NCI-H526 treated with DMSO at 0.1 percent for 48 hours (cell line): Measurements from ENCODE around the gene MLH3.

Experiments
- DNase-seq: peaks from one replicate; lab custom pipeline; 2025; lab: John Stamatoyannopoulos, UW

Gene MLH3

DNA sequence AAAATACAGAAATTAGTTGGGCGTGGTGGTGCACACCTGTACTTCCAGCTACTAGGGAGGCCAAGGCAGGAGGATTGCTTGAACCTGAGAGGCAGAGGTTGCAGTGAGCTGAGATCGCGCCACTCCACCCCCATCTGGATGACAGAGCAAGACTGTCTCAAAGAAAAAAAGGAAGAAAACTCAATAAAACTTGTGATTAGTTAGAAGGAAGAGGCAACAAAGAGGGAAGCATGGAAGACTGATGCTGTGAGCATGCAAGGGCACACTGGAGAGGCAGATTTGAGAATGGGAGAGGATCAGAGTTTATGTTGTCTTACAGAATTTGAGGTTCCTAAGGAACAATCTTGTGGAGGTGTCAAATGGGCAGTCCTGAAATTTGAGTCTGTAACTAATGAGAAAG lies 15.4 kb upstream of the MLH3 start:
- DNase-seq = no peak

DNA sequence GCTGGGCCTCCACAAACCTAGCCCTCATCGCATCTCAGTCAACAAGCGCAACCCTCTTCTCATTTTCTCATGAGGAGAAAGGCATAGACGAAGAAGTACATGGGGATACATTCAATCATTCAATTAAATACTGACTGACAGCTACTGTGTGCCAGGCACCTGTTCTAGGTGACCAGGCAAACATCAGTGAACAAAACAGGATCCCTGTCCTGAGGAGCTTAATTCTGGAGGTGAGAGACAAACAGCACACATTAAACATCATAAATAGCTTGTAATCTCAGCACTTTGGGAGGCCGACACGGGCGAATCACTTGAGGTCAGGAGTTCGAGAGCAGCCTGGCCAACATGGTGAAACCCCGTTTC lies 12.9 kb upstream of the MLH3 start:
- DNase-seq = no peak

DNA sequence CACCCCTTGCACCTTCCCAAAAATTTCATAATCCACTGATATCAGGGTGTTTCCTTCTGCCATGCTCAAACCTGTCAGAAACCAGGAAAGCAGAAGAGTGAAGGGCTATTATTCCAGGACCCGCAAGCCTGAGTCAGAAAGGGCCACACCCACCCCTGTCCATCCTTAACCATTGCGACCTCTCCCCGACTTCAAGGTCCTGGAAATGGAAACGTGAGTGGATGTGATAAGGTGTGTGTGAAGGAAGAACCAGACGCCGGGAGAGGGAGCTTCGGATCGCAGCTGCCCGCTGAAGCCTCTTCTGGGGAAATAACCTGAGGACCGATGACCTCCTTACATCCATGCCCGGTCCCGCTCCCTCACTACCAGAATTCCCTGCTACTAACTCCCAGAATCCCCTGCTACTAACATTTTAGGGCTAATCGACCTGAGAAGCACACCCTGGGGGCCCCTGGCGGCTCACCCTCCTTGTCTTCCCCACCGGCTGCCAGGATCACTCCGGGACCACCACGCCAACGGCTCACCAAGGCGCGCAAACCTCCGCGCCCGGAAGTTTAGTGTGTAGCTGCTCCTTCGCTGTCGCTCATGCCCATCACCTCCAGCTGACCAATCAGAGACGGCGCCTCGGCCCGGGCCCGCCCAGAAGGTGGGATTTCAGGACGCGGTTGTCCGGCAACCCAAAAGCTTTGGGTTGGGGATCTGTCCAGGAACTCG lies 12.4 kb upstream of the MLH3 start, which contains the start of gene ACYP1:
TSS of gene ACYP1 (minus strand) at position 534 of the 714 bp plus-strand sequence. CDS start at position 63, 471 bp downstream.
- peak; percentile 86 for DNase-seq

DNA sequence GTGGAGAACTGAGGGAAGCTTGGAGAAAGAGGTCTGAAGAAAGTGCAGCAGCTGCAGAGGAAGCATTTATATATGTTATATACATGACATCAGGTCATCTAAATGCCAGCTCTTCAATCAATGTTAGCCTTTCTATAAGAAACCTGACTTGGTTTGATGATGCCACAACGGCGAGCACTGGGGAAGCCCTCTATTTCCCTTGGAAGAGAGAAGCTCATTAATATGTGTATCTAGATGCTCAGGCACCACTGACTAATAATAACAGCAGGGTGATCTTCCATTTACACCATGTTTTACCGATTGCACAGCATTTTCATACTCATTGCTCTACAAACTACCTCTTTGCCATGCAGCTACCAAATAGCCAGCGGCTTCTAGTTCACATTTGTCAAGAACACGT lies 11.7 kb upstream of the MLH3 start:
- no peak for DNase-seq

DNA sequence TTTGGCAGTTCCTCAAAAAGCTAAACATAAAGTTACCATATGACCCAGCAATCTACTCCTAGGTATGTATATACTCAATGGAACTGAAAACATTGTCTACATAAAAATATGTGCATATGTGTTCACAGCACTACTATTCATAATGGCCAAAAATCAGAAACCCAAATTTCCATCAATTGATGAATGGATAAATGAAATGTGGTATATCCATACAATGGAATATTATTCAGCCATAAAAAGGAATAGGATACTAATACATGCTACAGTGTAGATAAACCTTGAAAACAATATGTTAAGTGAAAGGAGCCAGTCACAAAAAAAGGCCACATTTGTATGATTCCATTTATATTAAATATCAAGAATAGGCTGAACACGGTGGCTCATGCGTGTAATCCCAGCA lies 9.2 kb upstream of the MLH3 start:
- no peak for DNase-seq

DNA sequence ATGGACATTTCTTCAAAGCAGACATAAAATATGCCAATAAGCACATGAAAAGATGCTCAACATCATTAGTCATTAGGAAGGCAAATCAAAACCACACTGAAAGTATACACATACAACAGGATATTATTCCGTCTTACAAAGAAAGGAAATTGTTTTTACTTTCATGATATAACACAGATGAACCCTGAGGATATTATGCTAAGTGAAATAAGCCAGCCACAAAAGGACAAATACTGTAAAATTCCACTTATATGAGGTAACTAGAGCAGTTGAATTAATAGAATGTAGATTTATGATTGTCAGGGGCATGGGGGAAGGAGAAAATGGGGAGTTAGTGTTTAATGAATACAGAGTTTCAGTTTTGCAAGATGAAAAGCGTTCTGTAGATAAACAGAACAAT lies 8.4 kb upstream of the MLH3 start:
- DNase-seq = no peak

DNA sequence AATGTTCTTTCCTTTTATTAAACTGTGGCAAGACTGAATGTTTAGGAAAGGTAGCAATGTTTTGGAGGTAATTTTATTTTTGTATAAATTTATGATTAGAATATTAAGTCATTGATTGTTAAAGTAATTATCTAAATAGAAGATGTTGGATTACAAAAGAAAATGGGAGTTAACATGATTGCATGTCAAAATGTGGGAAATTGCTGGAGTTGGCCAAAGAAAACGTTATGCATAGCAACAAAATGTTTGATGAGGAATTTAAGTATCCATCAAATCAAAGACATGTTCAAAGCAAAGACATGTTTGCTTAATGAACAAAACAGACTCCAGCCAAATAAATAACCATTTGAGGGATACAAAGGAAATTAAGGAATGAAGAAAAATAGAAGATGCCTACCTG lies 3.2 kb upstream of the MLH3 start:
- DNase-seq = no peak

DNA sequence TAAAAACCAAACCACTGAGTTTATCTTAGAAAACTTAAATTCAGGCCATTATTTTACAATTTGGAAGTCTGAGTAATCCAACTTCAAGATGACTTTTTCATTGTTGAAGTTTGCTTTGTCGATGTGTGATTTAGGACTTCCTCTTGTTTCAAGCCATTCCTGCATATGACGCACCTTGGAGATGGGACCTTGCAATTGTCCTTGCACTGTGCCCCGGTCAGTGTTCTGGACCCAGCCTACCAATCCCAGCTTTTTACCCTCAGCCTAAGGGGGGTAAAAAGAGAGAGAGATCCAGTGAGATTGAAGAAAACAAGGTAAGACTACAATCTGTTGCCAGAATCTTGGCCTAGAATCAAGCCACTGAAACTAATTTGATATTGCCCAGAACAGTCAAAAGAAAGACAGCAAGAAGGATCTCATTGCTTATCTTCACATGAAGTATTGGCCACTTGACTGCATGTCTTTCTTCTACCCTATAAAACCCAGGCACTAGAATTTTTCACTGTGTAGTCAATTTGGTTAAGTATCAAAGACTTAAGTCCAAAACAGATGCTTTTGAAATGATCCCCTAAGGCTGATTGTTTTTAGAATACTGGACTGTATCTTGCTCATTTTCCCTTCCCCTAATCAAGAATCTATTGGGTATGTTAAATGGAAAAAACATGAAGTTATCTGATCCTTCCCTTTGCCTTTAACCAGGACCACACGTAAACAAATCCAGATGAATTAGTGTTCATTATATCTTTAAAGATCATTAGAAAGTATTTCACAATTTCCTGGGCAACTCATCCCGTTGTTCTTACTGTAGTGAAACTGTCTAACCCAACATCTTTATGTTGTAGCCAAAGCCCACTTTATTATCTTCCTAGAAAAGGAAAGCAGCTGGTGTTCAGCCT lies 2.4 kb upstream of the MLH3 start:
- DNase-seq = no peak

DNA sequence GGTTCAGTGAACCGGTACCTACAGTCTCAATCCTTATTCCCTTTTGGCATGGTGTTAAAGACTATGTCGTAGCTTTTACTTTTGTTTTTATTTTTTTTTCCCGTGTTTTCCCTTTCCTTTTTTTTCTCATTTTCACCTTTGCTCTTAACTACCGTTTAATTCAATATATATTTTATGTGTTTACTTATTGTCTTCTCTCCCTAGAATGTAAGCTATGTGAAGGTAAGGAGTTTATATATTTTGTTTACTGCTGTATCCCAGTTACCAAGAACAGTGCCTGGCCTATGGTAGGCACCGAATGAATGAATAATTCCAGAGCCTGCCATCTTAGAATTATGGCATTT lies 261 bp upstream of the MLH3 start:
- DNase-seq = no peak

DNA sequence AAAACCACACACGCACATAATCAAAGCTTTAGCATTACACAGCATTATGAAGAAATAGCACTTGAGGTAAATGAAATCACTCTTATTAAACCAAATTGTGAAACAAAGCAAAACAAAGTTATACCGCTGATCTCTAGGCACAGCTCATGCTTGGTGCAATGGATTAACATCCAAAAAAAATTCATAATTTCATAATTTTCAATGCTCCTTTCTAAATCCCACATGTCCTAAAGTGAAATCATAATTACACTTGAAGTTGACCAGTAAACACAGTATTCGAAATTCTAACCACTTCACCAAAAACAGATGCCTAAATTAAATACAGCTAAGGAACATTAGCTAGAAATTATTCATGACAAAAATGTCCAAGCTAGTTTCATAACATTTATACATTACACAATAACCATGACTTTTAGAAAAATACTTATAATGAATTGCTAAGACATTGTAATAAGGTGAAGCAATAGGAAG lies 1.5 kb downstream of the MLH3 start:
- no peak for DNase-seq

DNA sequence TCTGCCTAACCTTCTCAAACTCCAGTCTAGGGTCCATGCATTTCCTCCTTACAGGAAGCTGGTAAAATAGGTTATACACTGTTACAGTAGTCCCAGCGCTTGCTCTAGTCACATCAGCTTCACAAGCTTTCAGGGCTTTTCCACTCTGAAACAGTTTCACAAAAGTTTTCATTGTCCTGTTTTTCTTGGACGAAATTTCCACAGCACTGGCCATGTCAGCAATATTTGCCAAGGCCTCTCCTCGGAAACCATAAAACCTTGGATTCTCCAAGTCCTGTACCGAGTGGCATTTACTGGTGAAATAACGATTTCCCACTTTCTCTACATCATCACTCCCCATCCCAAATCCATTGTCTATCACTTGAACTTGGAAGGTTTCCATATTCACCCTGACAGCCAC lies 2.1 kb downstream of the MLH3 start:
- DNase-seq = no peak

DNA sequence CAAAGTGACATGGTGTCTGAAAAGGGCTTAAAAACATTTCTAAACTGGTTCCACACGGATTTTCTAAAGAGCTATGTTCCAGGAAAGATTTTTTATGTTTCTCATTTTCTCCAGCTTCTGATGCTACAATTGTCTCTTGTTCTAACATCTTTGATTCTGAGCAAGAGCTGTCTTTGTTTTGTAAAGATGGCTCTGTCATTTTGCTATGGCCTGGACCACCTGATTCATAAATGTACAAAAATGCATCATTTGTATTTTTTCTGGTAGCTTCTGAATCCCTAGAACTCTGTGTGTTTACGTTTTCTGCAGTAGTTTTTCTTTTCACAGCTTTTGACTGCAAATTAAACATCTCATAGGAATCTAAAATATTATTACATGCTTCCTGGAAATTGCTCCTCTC lies 3.2 kb downstream of the MLH3 start:
- no peak for DNase-seq

DNA sequence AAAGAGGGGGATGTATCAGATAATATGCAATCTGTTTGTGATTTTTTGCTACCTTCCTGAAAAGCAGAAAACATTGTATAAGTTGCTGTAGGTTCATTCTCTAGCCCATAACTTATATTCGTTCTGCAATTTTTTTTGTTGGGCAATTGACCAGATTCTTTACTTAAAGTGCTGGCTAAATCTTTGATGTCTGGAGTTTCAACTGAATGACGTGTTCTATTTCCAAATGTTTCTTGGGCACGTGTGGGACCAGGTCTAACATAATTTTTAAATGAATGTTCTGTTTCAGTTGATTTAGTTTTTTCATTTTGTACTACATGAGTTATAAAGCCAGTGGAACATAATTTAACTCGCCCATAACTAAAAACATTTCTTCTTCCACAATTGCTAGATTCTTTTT lies 3.8 kb downstream of the MLH3 start:
- no peak for DNase-seq

DNA sequence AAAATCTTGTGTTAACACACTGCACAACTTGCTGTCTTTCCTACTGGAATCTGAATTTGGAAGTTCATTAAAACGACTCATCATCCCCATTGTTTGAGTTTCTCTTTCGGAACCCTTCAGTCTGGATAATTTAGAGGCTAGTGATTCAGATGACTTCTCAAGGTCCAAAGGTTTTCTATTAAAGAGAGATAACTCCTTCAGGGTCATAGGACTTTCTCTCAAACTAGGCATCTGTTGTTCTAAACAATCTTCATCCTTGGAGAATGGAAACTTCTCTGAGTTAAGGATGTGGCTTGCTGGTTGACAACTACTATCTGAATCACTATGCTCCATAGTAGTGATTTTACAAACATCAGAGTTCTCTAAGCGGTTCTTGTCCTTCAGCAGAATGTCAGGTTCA lies 4.4 kb downstream of the MLH3 start:
- DNase-seq = no peak

DNA sequence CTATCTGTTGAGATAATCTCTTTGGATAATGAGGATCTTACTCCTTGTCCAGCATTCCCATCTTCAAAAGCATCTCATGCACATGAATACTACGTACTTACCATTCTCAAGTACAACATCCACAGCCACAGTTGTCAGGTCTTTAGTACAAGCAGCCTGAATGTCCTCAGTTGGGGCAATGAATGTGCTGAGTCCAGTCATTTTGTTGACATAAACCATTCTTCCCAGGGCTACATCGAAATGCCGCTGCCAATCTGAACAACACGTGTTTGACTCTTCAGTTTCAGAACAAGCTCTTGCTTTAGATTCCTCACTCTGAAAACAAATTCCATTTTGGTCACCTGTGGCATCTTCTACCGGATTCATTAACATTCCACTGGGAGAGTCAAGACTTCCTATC lies 5.0 kb downstream of the MLH3 start:
- no peak for DNase-seq

DNA sequence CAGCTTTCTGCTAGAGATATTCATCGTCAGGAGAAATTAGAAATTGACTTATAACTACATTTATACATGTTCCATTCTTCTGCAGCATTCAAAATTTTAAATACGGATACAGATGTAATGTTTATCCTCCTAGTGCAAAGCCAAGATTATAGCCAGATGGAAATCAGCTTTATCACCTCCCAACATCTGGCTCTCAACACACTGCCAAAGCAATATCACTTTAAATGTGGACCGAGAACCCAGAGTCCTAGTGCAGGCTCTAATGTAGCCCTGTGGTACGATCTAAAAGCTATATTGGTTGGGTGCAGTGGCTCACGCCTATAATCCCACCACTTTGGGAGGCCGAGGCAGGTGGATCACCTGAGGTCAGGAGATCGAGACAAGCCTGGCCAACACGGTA lies 6.5 kb downstream of the MLH3 start:
- DNase-seq = no peak

DNA sequence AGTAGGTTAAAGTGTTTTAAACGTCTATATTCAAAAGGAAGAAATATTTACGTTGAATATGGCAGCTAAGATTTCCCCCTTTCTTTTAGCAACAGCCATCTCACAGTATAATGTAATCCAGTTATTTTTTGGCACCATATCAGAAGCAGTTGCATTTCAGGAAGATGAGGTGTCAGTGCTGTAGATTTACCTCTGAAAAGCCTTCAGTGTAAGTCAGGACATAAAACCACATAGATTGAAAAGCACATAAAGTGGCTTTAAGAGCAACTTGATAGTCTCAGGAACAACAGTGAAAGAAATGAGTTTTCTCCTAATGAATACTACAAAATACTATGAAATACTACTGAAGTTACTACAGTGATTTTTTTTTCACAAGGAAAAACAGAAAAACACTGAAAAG lies 6.9 kb downstream of the MLH3 start:
- DNase-seq = no peak

DNA sequence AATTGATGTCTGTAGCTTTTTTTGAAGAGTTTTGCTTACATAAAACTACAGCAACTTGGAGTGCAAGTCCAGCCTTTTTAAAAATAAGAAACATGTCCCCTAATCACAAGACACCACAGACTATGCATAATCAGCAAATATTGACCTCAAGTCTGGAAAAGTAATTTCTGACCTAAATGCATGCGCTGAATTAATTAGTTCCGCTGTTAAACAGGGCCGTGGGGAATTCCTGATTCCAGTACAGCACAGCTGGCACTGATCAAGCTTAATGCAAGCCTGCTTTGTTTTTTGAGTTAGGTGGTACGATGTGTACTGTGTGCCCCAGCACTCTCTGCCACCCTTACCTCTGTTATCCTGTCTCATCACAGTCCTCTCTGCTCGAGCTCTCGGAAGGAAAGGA lies 9.2 kb downstream of the MLH3 start:
- DNase-seq = no peak

DNA sequence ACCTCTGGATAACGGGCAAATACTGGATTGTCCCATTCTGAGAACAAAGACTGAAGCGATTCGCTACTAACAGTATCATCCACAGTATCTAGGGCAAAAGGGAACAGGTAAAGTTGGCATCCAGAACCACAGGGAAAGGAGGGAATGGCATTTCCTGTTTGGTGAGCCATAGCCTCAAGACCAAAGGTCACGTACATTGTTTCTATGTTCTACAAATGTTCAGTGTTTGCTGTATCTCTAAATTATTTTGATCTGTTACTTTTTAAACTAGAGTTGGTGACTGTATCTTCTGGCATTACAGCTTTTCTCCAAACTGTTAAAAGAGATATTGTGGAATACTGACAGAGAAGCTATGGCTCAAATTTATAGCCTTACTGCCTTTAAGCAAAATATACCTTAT lies 9.7 kb downstream of the MLH3 start:
- no peak for DNase-seq

DNA sequence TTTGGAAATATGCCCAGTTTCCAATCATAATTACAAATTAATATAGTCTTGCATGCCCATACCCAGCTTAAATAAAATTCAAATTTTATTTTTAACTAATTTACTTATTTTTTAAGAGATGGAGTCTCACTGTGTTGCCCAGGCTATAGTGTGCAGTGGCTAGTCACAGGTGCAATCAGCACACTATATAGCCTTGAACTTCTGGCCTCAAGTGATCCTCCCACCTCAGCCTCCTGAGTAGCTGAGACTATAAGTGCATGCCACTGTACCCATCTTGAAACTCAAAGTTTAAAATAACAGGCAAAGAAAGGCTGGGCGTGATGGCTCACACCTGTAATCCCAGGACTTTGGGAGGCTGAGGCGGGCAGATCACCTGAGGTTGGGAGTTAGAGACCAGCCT lies 10.3 kb downstream of the MLH3 start:
- no peak for DNase-seq

DNA sequence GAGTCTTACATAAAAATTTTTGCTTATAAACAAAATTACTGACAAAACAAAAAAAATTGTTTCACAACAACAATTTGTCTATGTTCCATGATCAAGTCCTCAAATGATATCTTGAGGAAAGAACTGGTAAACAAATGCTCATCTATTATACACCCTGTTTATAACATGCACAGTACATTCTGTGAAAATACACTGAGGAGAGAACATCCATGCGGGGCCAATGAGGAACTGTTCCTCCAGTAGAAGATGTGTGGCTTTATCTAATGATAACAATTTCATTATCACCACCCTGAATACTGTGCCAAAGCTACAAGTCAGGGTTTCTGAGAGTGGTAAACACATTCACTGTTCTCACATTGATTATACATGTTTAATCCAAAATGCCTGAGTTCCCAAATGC lies 10.8 kb downstream of the MLH3 start:
- DNase-seq = no peak

DNA sequence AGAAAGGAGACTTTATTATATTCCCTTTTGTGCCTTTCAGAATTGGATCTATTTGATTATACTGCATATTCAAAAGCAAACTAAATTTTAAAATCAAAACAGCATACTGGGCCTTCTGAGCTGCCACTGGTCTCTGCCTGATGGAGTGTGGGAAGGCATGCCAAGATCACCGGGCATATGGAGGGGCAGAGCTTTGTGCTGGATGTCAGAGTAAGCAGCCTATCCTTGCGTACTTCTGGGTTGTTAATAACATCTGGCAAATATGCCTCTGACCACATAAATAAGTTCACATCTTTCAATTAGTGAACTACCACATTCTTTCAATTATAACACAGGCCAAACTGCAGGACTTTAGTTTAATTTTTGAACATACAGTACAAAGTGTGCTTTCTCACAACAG lies 18.3 kb downstream of the MLH3 start:
- no peak for DNase-seq

DNA sequence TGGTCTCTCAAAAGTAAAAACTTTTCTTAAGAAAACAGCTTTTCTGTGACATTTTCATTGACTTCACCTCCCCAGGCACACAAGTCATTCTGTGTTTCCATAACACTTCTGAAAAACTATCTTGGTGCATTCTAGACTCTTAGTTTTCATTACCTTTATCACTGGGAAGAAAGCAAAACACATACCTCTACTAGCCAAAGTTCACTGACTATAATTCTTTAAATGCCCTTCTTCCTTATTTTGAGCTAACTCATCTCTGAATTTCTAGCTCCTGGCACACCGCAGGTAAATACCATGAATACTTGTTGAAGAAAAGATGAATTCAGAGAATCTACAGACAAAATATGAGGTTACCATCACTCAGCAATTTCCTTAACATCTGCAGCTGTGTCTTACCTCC lies 21.1 kb downstream of the MLH3 start:
- no peak for DNase-seq

DNA sequence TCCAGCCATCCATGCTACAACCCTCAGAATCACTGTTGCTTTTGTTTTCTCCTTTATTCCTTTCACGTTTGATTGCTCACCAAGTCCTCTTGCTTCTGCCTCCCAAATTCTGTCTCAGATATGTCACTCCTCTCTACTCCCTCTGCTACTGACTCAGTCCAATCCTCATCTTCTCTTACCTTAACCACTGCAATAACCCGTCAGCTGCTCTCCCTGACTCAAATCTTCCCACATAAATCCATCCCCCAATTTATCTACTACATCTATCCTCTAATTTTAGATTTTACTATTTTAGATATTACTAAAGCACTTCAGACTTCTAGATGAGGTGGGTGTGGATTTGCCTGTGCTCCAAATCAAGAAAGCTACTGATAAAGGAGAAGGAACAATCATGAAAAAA lies 25.4 kb downstream of the MLH3 start:
- DNase-seq = no peak
